ENCODE measurements around the gene PPFIBP2.

DNA sequence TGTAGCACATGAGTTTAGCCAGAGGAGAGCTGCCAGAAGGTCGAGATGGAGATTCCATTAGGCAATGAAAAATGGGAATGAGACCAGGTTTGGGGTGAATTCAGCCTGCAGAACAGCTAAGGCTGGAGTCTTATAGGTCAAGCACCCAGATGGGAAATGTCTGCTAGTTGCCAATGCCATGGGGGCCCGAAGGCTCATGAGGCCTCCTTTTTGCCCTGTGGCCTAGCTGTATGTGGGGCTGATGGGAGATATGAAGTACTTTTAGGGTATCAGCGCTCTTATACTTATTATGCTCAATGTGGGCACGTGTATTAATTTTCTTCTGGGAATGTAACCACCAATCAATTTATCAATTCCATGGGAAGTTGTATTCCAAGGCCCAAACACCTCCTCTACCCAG, 8.7 kb downstream of the PPFIBP2 start:
- TF ChIP-seq, protein P1, sequence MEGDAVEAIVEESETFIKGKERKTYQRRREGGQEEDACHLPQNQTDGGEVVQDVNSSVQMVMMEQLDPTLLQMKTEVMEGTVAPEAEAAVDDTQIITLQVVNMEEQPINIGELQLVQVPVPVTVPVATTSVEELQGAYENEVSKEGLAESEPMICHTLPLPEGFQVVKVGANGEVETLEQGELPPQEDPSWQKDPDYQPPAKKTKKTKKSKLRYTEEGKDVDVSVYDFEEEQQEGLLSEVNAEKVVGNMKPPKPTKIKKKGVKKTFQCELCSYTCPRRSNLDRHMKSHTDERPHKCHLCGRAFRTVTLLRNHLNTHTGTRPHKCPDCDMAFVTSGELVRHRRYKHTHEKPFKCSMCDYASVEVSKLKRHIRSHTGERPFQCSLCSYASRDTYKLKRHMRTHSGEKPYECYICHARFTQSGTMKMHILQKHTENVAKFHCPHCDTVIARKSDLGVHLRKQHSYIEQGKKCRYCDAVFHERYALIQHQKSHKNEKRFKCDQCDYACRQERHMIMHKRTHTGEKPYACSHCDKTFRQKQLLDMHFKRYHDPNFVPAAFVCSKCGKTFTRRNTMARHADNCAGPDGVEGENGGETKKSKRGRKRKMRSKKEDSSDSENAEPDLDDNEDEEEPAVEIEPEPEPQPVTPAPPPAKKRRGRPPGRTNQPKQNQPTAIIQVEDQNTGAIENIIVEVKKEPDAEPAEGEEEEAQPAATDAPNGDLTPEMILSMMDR (IDR thresholded peaks at IDR 0.05), result no peak
- no peak for TF ChIP-seq POLR2A (IDR thresholded peaks at IDR 0.05)

Measured in adrenal gland (tissue), 5 donors.